SHP77 treated with DMSO at 0.1 percent for 48 hours (cell line): ENCODE results near the gene TRAF3IP3.

Experiments
- DNase-seq: peaks from one replicate; lab custom pipeline; 2025; lab: John Stamatoyannopoulos, UW

TRAF3IP3 gene

DNA sequence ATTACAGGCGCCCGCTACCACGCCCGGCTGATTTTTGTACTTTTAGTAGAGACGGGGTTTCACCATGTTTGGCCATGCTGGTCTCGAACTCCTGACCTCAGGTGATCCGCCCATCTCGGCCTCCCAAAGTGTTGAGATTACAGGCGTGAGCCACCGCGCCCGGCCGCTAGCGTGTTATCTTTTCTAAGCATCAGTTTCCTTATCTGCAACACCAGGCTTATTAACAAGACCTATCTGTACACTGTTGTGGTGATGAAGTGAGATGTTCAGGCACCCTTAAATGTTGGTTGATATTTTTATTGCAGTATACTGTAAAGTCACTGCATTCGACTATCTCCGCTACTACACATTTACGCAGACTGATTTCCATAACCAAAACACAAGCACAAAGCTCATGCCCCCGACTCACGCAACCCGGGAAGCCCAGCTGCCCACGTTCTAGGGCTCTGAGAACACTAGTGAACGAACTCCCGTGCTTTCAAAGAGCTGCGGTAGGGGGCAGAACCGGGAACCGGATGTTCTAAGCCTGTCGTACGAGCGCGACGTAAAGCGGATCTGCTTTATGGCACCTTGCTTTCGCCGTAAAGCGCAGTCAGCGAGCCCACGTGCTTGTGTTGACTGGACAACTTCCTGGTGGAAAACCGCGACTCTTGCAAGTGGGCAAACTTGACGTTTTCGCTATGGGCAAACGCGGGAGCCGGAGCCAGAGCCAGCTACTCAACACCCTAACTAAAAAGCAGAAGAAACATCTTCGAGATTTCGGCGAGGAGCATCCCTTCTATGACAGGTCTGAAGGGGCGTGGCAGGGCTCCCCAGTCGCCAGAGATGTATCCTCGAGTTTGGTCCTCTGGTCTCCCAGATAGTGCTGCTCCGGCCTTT is 71.8 kb downstream of the TRAF3IP3 start, which contains the start of gene UTP25:
Gene UTP25, plus strand, starts transcription at position 589 of the 879 bp plus-strand sequence. Its CDS starts 92 bp downstream, at position 681.
- peak; percentile 86 for DNase-seq

DNA sequence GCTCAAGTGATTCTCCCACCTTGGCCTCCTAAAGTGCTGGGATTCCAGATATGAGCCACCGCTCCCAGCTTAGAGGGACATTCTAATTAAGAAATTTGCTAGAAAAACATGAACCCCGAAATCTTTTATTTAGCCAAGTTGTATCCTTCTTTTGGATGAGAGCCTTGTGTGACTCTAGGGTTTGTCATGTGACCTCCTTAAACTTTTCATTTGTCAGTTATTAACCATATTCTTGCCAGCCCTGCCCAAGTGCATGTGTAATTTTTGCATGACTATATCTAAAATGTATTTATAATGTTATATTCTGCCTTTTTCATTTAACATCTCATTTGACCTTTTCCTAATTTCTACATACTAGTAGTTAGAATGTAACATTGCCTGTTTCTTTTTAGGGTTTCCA is 73.9 kb downstream of the TRAF3IP3 start:
- no peak for DNase-seq

DNA sequence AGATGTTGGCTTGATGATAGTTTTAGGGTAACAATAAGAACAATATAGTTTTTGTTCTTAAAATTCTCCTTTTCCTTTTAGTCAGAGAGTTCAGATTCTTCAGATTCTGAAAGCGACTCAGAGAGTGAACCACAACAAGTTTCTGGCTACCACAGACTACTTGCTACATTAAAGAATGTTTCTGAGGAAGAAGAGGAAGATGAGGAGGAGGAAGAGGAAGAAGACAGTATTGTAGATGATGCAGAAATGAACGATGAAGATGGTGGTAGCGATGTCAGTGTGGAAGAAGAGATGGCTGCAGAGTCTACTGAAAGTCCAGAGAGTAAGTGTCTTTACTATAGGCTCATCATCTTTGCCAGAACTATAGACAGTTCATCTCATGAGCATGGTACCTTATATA is 74.9 kb downstream of the TRAF3IP3 start:
- no peak for DNase-seq

DNA sequence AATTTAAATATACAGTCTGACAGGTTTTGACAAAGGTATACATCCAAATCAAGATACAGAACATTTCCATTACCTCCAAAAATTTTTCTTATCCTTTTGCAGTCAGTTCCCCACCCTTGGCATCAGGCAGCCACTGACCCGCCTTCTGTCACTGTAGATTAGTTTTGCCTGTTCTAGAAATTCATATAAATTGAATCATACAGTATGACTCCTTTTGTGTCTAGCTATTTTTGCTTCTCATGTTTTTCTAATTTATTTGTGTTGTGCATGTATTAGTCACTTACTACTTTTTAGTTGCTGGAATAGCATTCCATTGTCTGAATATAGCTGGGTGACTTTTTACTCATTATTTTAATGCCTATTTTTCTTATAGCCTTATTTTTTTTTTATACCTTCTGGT is 75.8 kb downstream of the TRAF3IP3 start:
- DNase-seq: no peak
